ENCODE results near the gene MCCC2. TPM values are rescaled to one million over a fixed set of nuclear protein-coding genes. Genes with fewer than 3 reads are reported as not detected.
"Not testable (repeated sequence)": the region's sequence is repeated elsewhere in the genome, so short reads cannot be mapped to it uniquely, and the experiment has no call there.

The MCCC2 gene
- total RNA-seq, 1 donor: 28.2 TPM

DNA sequence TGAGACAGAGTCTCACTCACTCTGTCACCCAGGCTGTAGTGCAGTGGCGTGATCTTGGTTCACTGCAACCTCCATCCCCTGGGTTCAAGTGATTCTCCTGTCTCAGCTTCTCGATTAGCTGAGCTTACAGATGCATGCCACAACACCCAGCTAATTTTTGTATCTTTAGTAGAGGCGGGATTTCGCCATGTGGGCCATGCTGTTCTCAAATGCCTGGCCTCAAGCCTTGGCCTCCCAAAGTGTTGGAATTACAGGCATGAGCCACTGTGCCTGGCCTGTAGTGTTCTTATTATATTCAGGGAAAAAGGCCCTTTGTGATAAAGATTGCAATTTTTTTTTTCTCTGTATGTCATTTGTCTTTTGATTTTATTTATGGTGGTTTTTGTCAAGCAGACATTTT lies 24.0 kb upstream of the MCCC2 start:
- no peak overlapping the region for H2AFZ ChIP-seq (ENCODE audit: low read length)

DNA sequence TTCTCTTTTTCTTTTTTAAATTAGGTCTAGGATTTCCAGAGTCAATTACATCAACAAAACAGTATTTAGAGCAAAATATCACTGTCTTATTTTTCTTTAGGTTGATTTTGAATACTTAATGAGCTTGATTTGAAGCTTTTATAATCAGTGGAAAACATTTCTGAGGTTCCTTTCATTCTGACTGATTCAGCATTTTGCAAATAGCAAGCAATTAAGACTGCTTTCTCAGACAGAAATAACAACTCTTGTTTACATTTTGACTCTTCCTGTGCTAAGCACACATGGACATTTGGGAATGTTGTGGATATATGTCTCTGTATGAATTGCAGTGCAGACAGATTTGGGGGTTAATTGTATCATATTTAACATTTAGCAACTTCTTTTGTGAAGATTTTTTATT lies 22.2 kb upstream of the MCCC2 start:
- Histone ChIP-seq H3K4me1 (ENCODE audit: insufficient read depth, low read length) (no peaks in the 10 kb centered on the region), H3K36me3 (ENCODE audit: insufficient read depth, low read length) (peaks cover 20% of the 10 kb centered on the region), H3K4me2 (ENCODE audit: insufficient read depth, low read length) (no peak overlapping the region), H3K4me3 (ENCODE audit: insufficient read depth, low read length) (no peak overlapping the region), H4K20me1 (ENCODE audit: insufficient read depth, low read length) (no peaks in the 10 kb centered on the region), H3K79me2 (ENCODE audit: insufficient read depth, low read length) (no peaks in the 10 kb centered on the region), H3K27ac (ENCODE audit: low read depth, low read length) (no peak overlapping the region), H2AFZ (ENCODE audit: low read length) (no peak overlapping the region), H3K27me3 (ENCODE audit: insufficient read depth, low read length) (no peaks in the 10 kb centered on the region), H3K9me3 (ENCODE audit: low read depth, low read length) (no peaks in the 10 kb centered on the region)
- TF ChIP-seq, protein P1, sequence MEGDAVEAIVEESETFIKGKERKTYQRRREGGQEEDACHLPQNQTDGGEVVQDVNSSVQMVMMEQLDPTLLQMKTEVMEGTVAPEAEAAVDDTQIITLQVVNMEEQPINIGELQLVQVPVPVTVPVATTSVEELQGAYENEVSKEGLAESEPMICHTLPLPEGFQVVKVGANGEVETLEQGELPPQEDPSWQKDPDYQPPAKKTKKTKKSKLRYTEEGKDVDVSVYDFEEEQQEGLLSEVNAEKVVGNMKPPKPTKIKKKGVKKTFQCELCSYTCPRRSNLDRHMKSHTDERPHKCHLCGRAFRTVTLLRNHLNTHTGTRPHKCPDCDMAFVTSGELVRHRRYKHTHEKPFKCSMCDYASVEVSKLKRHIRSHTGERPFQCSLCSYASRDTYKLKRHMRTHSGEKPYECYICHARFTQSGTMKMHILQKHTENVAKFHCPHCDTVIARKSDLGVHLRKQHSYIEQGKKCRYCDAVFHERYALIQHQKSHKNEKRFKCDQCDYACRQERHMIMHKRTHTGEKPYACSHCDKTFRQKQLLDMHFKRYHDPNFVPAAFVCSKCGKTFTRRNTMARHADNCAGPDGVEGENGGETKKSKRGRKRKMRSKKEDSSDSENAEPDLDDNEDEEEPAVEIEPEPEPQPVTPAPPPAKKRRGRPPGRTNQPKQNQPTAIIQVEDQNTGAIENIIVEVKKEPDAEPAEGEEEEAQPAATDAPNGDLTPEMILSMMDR (IDR thresholded peaks at IDR 0.05; ENCODE audit: extremely low read depth, low read depth, low read length): no peak
- no peak for DNase-seq (ENCODE audit: insufficient read length, low spot score, missing footprints)

More for the DNA sequence above, 24.0 kb upstream of the MCCC2 start:
- no peaks in the 10 kb centered on the region for H3K27me3 ChIP-seq (ENCODE audit: insufficient read depth, low read length)
- H3K4me2 ChIP-seq (ENCODE audit: insufficient read depth, low read length): no peak overlapping the region
- no peak overlapping the region for H3K4me3 ChIP-seq (ENCODE audit: insufficient read depth, low read length)
- H3K27ac ChIP-seq (ENCODE audit: low read depth, low read length): no peak overlapping the region
- TF ChIP-seq, protein P1 (IDR thresholded peaks at IDR 0.05; ENCODE audit: extremely low read depth, low read depth, low read length): no peak
- no peak for DNase-seq (ENCODE audit: insufficient read length, low spot score, missing footprints)
- H3K9me3 ChIP-seq (ENCODE audit: low read depth, low read length): no peaks in the 10 kb centered on the region
- H4K20me1 ChIP-seq (ENCODE audit: insufficient read depth, low read length): no peaks in the 10 kb centered on the region
- no peaks in the 10 kb centered on the region for H3K4me1 ChIP-seq (ENCODE audit: insufficient read depth, low read length)
- H3K36me3 ChIP-seq (ENCODE audit: insufficient read depth, low read length): peaks cover 22% of the 10 kb centered on the region
- no peaks in the 10 kb centered on the region for H3K79me2 ChIP-seq (ENCODE audit: insufficient read depth, low read length)

DNA sequence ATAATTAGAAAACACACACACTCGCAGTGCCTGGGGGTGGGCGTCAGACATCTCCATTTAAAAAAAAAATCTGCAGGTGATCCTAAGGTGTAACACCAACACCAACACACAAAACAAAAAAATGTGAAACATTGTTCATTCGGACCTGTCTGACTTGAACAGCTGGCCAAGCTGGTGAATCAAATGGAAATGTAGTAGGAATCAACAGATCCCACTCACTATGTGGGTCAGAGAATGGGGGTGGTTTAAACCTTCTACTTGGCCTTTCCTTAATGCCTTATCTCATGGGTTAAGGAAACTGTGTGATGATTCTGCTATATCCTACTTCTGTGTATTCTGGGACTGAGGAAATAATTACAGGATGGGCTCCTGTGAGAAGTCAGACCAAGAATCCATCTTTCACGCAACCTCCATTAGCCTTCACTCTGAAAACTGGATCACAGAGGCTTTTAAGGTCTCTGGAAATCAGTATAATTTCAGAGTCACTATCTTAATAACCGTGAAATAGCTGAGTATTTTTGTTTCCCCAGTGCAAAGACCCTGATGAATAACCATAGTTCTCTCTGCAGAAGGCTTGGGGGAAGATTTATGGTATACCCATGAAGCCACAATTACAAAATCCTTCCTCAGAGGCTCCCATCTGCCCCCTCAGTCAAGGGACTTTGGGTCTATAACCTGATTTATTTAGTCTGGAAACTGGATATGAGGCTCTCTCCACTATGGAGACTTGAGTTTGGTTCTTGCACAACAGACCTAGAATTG lies 17.2 kb upstream of the MCCC2 start:
- Histone ChIP-seq H3K79me2 (ENCODE audit: insufficient read depth, low read length) (no peaks in the 10 kb centered on the region), H3K27ac (ENCODE audit: low read depth, low read length) (no peak overlapping the region), H3K27me3 (ENCODE audit: insufficient read depth, low read length) (no peaks in the 10 kb centered on the region), H4K20me1 (ENCODE audit: insufficient read depth, low read length) (no peaks in the 10 kb centered on the region), H3K36me3 (ENCODE audit: insufficient read depth, low read length) (peaks cover 11% of the 10 kb centered on the region), H2AFZ (ENCODE audit: low read length) (no peak overlapping the region), H3K9me3 (ENCODE audit: low read depth, low read length) (no peaks in the 10 kb centered on the region), H3K4me2 (ENCODE audit: insufficient read depth, low read length) (no peak overlapping the region), H3K4me3 (ENCODE audit: insufficient read depth, low read length) (no peak overlapping the region), H3K4me1 (ENCODE audit: insufficient read depth, low read length) (no peaks in the 10 kb centered on the region)
- DNase-seq (ENCODE audit: insufficient read length, low spot score, missing footprints): peak; percentile 14
- TF ChIP-seq, protein P1 (IDR thresholded peaks at IDR 0.05; ENCODE audit: extremely low read depth, low read depth, low read length): no peak

DNA sequence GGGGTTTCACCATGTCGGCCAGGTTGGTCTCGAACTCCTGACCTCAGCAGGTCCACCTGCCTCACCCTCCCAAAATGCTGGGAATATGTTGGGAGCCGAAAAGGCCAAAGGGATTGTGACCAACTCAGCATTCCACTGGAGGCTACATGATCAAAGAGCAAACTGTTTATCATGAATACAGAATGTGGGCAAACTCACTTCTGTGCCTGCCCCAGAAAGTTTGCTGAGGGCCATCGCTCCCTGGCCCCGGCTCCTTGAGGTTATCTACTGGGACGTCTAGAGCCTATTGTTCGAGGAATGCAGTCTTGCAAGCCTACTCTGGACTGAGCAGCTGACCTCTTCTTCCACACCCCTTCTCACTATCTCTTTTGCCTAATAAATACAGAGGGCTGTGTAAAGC lies 15.3 kb upstream of the MCCC2 start:
- not testable (repeated sequence) for H3K4me1 ChIP-seq (ENCODE audit: insufficient read depth, low read length); H3K36me3 ChIP-seq (ENCODE audit: insufficient read depth, low read length); H2AFZ ChIP-seq (ENCODE audit: low read length); H3K4me3 ChIP-seq (ENCODE audit: insufficient read depth, low read length); H3K27ac ChIP-seq (ENCODE audit: low read depth, low read length); H3K79me2 ChIP-seq (ENCODE audit: insufficient read depth, low read length); H3K27me3 ChIP-seq (ENCODE audit: insufficient read depth, low read length); H4K20me1 ChIP-seq (ENCODE audit: insufficient read depth, low read length); DNase-seq (ENCODE audit: insufficient read length, low spot score, missing footprints); H3K4me2 ChIP-seq (ENCODE audit: insufficient read depth, low read length); H3K9me3 ChIP-seq (ENCODE audit: low read depth, low read length)

Measured in osteoblast (primary cell).